MM.1S (cell line): ENCODE measurements around the gene CACNA2D1.

ENCODE experiments used
- CTCF ChIP-seq: fragments of 300-600 bp; sonication (generic); IDR thresholded peaks from 2 replicates; pipeline ENCODE4 v1.5.1; 2016; ENCODE audit warnings: antibody characterized with exemption, low read length, mixed read lengths
- EZH2 ChIP-seq: fragments of 300-600 bp; sonication (generic); optimal IDR thresholded peaks from 2 replicates; pipeline ENCODE3; 2017; ENCODE audit warnings: low read depth, mild to moderate bottlenecking, antibody characterized with exemption, low read length, mixed read lengths

DNA sequence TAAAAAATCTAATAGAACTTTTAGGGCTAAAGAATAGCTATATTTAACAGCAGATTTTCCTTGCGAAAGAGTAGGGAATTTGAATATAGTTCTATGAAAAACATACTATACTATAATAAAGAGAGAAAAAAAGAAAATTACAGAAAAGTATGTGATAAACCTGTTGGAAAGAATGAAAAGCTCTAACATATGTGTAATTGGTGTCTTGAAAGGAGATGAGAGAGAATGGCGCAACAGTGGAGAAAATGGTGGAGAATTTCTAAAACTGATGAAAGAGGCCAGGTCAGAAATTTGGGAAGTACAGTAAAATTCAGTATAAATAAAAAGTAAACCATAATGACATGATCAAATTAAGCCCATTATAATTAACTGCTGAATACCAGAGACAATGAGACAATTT is 20.8 kb upstream of the CACNA2D1 start:
- TF ChIP-seq CTCF (no peak), EZH2 (no peak)
